HepG2 (cell line): ENCODE measurements around the gene SMAP1. TPM values are rescaled to one million over a fixed set of nuclear protein-coding genes. Genes with fewer than 3 reads are reported as not detected.
A peak's percentile ranks its signal among the peaks of the same experiment; 100 is the strongest.

Experiments
- ATAC-seq: fragments of 200-7000 bp; cut with Tn5 transposase; 3 replicates; pipeline ENCODE4 v1.9.1; 2020; ENCODE audit warnings: mild to moderate bottlenecking, moderate library complexity
- Bru-seq: library from RNA; stranded (reverse); fragments of 400-500 nt; gene quantifications from one replicate; lab custom pipeline; 2021; lab: Mats Ljungman, UMichigan
- BruChase-seq, 2 experiments: library from RNA; stranded (reverse); fragments of 400-500 nt; gene quantifications; one replicate each; lab custom pipeline; 2021; lab: Mats Ljungman, UMichigan
- BruUV-seq: library from RNA; stranded (reverse); fragments of 400-500 nt; replicated peaks from 2 replicates; lab custom pipeline; 2021; lab: Mats Ljungman, UMichigan
- CTCF ChIA-PET: fragments of 300-600 bp; formaldehyde crosslinking; extraction: SDS; loops from one replicate; lab custom pipeline; 2021; ENCODE audit warnings: low total read pairs, inconsistent platforms, low intra/inter-chr PET ratio; lab: Yijun Ruan, JAX
- POLR2A ChIA-PET: fragments of 350-600 bp; sonication (Branson Sonifier 250); formaldehyde crosslinking; loops from one replicate; lab custom pipeline; 2020; ENCODE audit warnings: antibody characterized with exemption, inconsistent platforms; lab: Yijun Ruan, JAX
- DNase-seq: peaks from one replicate; pipeline ENCODE4 v3.0.0-alpha.2; 2015; ENCODE audit warnings: low spot score
- FAIRE-seq: peaks from 3 replicates; lab custom pipeline; 2011; peaks lifted over from hg19 to GRCh38; lab: Jason Lieb, UNC
- H2AFZ ChIP-seq: one replicate; pipeline ENCODE4 v1.6.1; 2011; ENCODE audit warnings: low read length, inconsistent platforms
- H3K27ac ChIP-seq: fragments of 300-600 bp; 3 replicates; pipeline ENCODE4 v1.8.0; 2011; ENCODE audit warnings: mixed run types, mild to moderate bottlenecking, mixed read lengths, low read length, inconsistent platforms; ENCODE audit not compliant: insufficient read depth; ENCODE audit errors: extremely low read length
- H3K27me3 ChIP-seq, 2 experiments: fragments of 200-600 bp in 1 of 2; 2 replicates in 1 of 2; 3 replicates in 1 of 2; pipeline versions ENCODE4 v1.6.0 to v1.8.0; 2011; ENCODE audit warnings: low read length in 2 of 2, mild to moderate bottlenecking in 2 of 2, moderate library complexity in 2 of 2, inconsistent platforms in 1 of 2; ENCODE audit not compliant: insufficient read depth in 2 of 2, control insufficient read depth in 1 of 2
- H3K36me3 ChIP-seq, 2 experiments: fragments of 200-600 bp in 1 of 2; replicated peaks in 1 of 2; 2 replicates in 1 of 2; 3 replicates in 1 of 2; pipeline versions ENCODE4 v1.5.1 to v1.8.0; 2011; ENCODE audit warnings: low read length in 2 of 2, inconsistent platforms in 1 of 2; ENCODE audit not compliant: insufficient read depth in 2 of 2, control insufficient read depth in 1 of 2
- H3K4me1 ChIP-seq: 2 replicates; pipeline ENCODE4 v1.5.1; 2012; ENCODE audit warnings: low read length, inconsistent platforms; ENCODE audit not compliant: insufficient read depth
- H3K4me2 ChIP-seq: 2 replicates; pipeline ENCODE4 v1.6.0; 2011; ENCODE audit warnings: low read depth, low read length, inconsistent platforms
- H3K4me3 ChIP-seq, 3 experiments: fragments of 200-600 bp in 1 of 3; sonication (generic), shearing (Covaris generic) in 1 of 3; replicated peaks in 1 of 3; 2 replicates each; pipeline ENCODE4 v1.5.1; 2011 to 2016; ENCODE audit warnings: low read length in 3 of 3, inconsistent platforms in 2 of 3, low read depth in 2 of 3, mild to moderate bottlenecking in 2 of 3, control low read depth in 1 of 3, mixed read lengths in 1 of 3; ENCODE audit not compliant: insufficient read depth in 1 of 3
- H3K79me2 ChIP-seq: one replicate; pipeline ENCODE4 v1.6.1; 2011; ENCODE audit warnings: low read length, inconsistent platforms; ENCODE audit not compliant: insufficient read depth
- H3K9ac ChIP-seq: 2 replicates; pipeline ENCODE4 v1.6.0; 2011; ENCODE audit warnings: mild to moderate bottlenecking, low read depth, low read length, inconsistent platforms; ENCODE audit not compliant: insufficient read depth
- H3K9me3 ChIP-seq: 2 replicates; pipeline ENCODE4 v1.5.1; 2012; ENCODE audit warnings: mild to moderate bottlenecking, low read length
- H4K20me1 ChIP-seq: 2 replicates; pipeline ENCODE4 v1.6.0; 2011; ENCODE audit warnings: inconsistent platforms, mild to moderate bottlenecking, low read length, moderate library complexity; ENCODE audit not compliant: insufficient read depth
- ARNT ChIP-seq: fragments of 450-650 bp; IDR thresholded peaks from 2 replicates; pipeline ENCODE4 v1.6.1; 2017
- CSRNP1 ChIP-seq: sonication (generic); formaldehyde crosslinking; IDR thresholded peaks from 2 replicates; pipeline ENCODE4 v1.8.1; 2023; ENCODE audit warnings: mild to moderate bottlenecking, missing genetic modification reagents
- KDM3A ChIP-seq: IDR thresholded peaks from 2 replicates; pipeline ENCODE4 v1.6.1; 2018; ENCODE audit warnings: low read depth, missing compliant biosample characterization
- MLXIP ChIP-seq: sonication (generic); formaldehyde crosslinking; IDR thresholded peaks from 2 replicates; pipeline ENCODE4 v1.9.0; 2021; ENCODE audit warnings: missing genetic modification reagents, borderline replicate concordance
- PAX8 ChIP-seq: sonication (generic); formaldehyde crosslinking; IDR thresholded peaks from 2 replicates; pipeline ENCODE4 v1.8.0; 2022; ENCODE audit warnings: mild to moderate bottlenecking, missing genetic modification reagents, borderline replicate concordance
- TRIM22 ChIP-seq: fragments of 450-650 bp; IDR thresholded peaks from 2 replicates; pipeline ENCODE4 v1.6.1; 2017
- YEATS2 ChIP-seq: sonication (generic); formaldehyde crosslinking; IDR thresholded peaks from 2 replicates; pipeline ENCODE4 v1.4.0; 2020; ENCODE audit warnings: missing genetic modification reagents, borderline replicate concordance
- WGBS: methylation state at CpG from one replicate; pipeline ENCODE4 v1.1.6; 2017; ENCODE audit warnings: low lambda C conversion rate; 5-methylcytosine and 5-hydroxymethylcytosine counted together
- in situ Hi-C: cut with HindIII; loops from 2 replicates; pipeline ENCODE4 v1.10.0; 2017; ENCODE audit warnings: low pct_unique_long_range_greater_than_20kb; ENCODE audit not compliant: extremely low pct_ligation_motif_present
- intact Hi-C: fragments of 100-400 bp; cut with micrococcal nuclease; formaldehyde crosslinking; loops from one replicate; pipeline ENCODE4 v1.10.0; 2022; ENCODE audit not compliant: unreplicated experiment
- long read RNA-seq, 2 experiments: library from RNA in 1 of 2; library from polyadenylated mRNA in 1 of 2; stranded (forward) in 1 of 2; unstranded in 1 of 2; transcript quantifications; one replicate each; pipeline ENCODE4 v2.0.0, GENCODE V29; 2019 to 2022
- polyA minus RNA-seq, 3 experiments: library from RNA; depleted of rRNA, polyadenylated mRNA; stranded (reverse); fragments of >200 nt; gene quantifications; 2 replicates each; pipeline ENCODE4 v1.2.3, GENCODE V29; 2011; ENCODE audit warnings: low replicate concordance in 1 of 3
- polyA plus RNA-seq, 8 experiments: library from polyadenylated mRNA; depleted of rRNA in 3 of 8; stranded (reverse) in 7 of 8; unstranded in 1 of 8; fragments of >200 nt; fragmentation: Illumina TruSeq in 4 of 8; extraction: Trizol in 4 of 8; gene quantifications; 2 replicates each; pipeline versions ENCODE4 v1.2.1 to v1.2.3, GENCODE V29; 2011 to 2016; ENCODE audit warnings: low read depth in 4 of 8, missing spikeins in 1 of 8, mixed read lengths in 1 of 8; ENCODE audit not compliant: insufficient read depth in 1 of 8
- total RNA-seq, 5 experiments: library from RNA; depleted of rRNA; stranded (reverse); fragments of >200 nt; fragmentation: Illumina TruSeq; extraction: Trizol; gene quantifications; 2 replicates each; pipeline ENCODE4 v1.2.3, GENCODE V29; 2016; ENCODE audit warnings: low read depth in 1 of 5

SMAP1 gene
- 13.4 and 16.1 TPM in 2 replicates for total RNA-seq (2016; rRNA removed; fragmentation: Illumina TruSeq; extraction: Trizol)
- total RNA-seq (2016; cell fraction: cytosol; rRNA removed; fragmentation: Illumina TruSeq; extraction: Trizol; ENCODE audit: low read depth), result 6.8 and 7.7 TPM in 2 replicates
- 13.2 and 17.1 TPM in 2 replicates for total RNA-seq (2016; cell fraction: insoluble cytoplasmic fraction; rRNA removed; fragmentation: Illumina TruSeq; extraction: Trizol)
- 12.9 and 15.6 TPM in 2 replicates for total RNA-seq (2016; cell fraction: membrane; rRNA removed; fragmentation: Illumina TruSeq; extraction: Trizol)
- 15.7 and 16.0 TPM in 2 replicates for total RNA-seq (2016; cell fraction: nucleus; rRNA removed; fragmentation: Illumina TruSeq; extraction: Trizol)
- polyA plus RNA-seq (2011; rRNA removed), result 15.4 and 17.8 TPM in 2 replicates
- 13.8 and 13.9 TPM in 2 replicates for polyA plus RNA-seq (2011; cell fraction: cytosol; rRNA removed)
- polyA plus RNA-seq (2011; cell fraction: nucleus; rRNA removed), result 8.5 and 9.7 TPM in 2 replicates
- 18.5 and 22.2 TPM in 2 replicates for polyA plus RNA-seq (2012)
- polyA plus RNA-seq (2016; cell fraction: cytosol; fragmentation: Illumina TruSeq; extraction: Trizol; ENCODE audit: low read depth), result 8.6 and 8.9 TPM in 2 replicates
- polyA plus RNA-seq (2016; cell fraction: insoluble cytoplasmic fraction; fragmentation: Illumina TruSeq; extraction: Trizol; ENCODE audit: low read depth), result 24.3 and 27.8 TPM in 2 replicates
- 14.3 and 16.6 TPM in 2 replicates for polyA plus RNA-seq (2016; cell fraction: membrane; fragmentation: Illumina TruSeq; extraction: Trizol; ENCODE audit: low read depth)
- polyA plus RNA-seq (2016; cell fraction: nucleus; fragmentation: Illumina TruSeq; extraction: Trizol; ENCODE audit: insufficient read depth, low read depth), result 14.1 and 16.2 TPM in 2 replicates
- polyA minus RNA-seq (2011; rRNA and poly(A)+ RNA removed; ENCODE audit: low replicate concordance), result 19.2 and 21.6 TPM in 2 replicates
- polyA minus RNA-seq (2011; cell fraction: cytosol; rRNA and poly(A)+ RNA removed), result 14.9 and 16.2 TPM in 2 replicates
- polyA minus RNA-seq (2011; cell fraction: nucleus; rRNA and poly(A)+ RNA removed), result 22.8 and 24.1 TPM in 2 replicates
- Bru-seq, nascent RNA, result percentile 68 among the genes with signal in this experiment
- percentile 64 among the genes with signal in this experiment for BruChase-seq, experiment 1, labeled RNA remaining after a 6-hour chase
- percentile 64 among the genes with signal in this experiment for BruChase-seq, experiment 2, labeled RNA remaining after a 2-hour chase
- long read RNA-seq, experiment 1, transcript SMAP1-201 (10 exons, 2,403 nt), result major isoform, 10 of 33 reads
- long read RNA-seq, experiment 1, partial matches to known transcripts, result 21 of 33 reads
- long read RNA-seq, experiment 1, other reads (novel, unspliced or antisense), result 1 of 33 reads
- long read RNA-seq, experiment 2, transcript SMAP1-201 (10 exons, 2,403 nt), result major isoform, 5 of 30 reads
- long read RNA-seq, experiment 2, partial matches to known transcripts, result 23 of 30 reads
- long read RNA-seq, experiment 2, other reads (novel, unspliced or antisense), result 1 of 30 reads

- no TSS peak for BruUV-seq
- POLR2A ChIA-PET, result interaction anchor here (1.0 to 3.6 kb wide), 7 partner anchors 12 to 269 kb away, joined by 3 to 13 read pairs (median 4); partner anchors contain the start of genes FAM135A and SDHAF4
- intact Hi-C loops, result loop anchor here (2.0 to 5.0 kb wide), 2 partner anchors 19 to 101 kb away; partner anchors contain the start of gene SDHAF4
- TF ChIP-seq ARNT (no peak), CSRNP1 (CRISPR knock-in tag) (no peak), KDM3A (CRISPR knock-in tag) (peak; percentile 33; the same call in 1 of the 2 replicates), YEATS2 (CRISPR knock-in tag) (peak; percentile 69), MLXIP (CRISPR knock-in tag) (no peak; the same call in 1 of the 2 replicates), PAX8 (peak; percentile 85; the same call in 1 of the 2 replicates), TRIM22 (no peak)
These were observed at the start of gene SMAP1 for GRCh38 chr6:70667711-70668498. Gene SMAP1, plus strand, starts transcription at chr6:70667883. Its CDS starts 141 bp downstream, at chr6:70668024.

More at GRCh38 chr6:70667711-70668498, at the start of gene SMAP1:
- in situ Hi-C loops, result no loop called here
- H3K36me3 ChIP-seq, result no peaks in the 10 kb centered on the region
- peaks cover 37% of the 10 kb centered on the region for H3K79me2 ChIP-seq
- H4K20me1 ChIP-seq, result peaks cover 4% of the 10 kb centered on the region; the same call in 1 of the 2 replicates
- 4% methylated on average over 4 of the region's 90 CpGs for WGBS
- H2AFZ ChIP-seq, result peak within 1 kb of the TSS; percentile 99
- CTCF ChIA-PET, result no interaction called here
- H3K9me3 ChIP-seq, result no peaks in the 10 kb centered on the region
- no peak for FAIRE-seq
- H3K4me1 ChIP-seq, result peaks cover 46% of the 10 kb centered on the region
- H3K9ac ChIP-seq, result peak within 1 kb of the TSS; percentile 84
- H3K27me3 ChIP-seq, result no peaks in the 10 kb centered on the region
- H3K4me2 ChIP-seq, result peak within 1 kb of the TSS; percentile 87
- peak within 1 kb of the TSS; percentile 82 to 99 (median 83) for H3K4me3 ChIP-seq
- ATAC-seq, result peak; percentile 93
- DNase-seq, result peak; percentile 78
- peak within 1 kb of the TSS; percentile 87 for H3K27ac ChIP-seq
